Bone marrow (tissue), 2 donors: ENCODE data around the gene FILIP1.
A peak's percentile ranks its signal among the peaks of the same experiment; 100 is the strongest.

Experiments
- DNase-seq, 2 donors: peaks; one replicate each; lab custom pipeline; 2025; lab: John Stamatoyannopoulos, UW

The FILIP1 gene

DNA sequence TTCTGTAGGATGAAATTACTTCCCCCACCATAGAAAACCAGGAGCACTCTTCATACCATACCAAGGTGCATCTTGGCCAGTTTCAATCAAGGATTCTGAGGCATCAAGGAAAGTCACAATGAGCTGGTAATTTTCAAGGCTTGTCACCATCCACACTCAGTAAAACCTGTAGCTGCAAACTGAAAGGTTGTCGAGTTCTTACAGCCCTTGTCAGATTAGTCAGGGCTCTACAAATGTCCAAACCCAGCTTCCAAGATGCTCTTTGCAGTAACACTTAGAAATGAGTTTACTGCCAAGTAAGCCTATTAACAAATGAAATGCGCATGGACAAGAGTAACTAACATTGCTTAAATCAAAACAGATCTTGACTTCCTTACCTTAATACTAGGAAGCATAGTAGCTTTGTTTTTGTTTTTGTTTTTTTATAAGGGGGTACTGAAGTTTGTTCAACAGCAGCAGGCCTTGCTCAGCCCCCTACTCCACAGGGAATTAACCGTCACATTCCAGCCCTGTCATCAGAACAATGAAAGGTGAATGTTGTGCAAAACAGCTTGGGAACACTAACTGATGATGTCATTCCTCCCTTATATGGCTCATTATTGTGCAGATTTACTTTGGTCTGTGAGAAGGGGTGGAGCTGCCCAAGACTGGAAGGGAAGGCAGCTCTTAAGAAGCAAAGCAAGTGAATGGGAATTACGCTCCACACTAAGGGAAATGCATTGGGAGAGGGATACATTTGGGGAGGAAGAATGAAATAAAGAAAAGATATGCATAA is 159.1 kb downstream of the FILIP1 start:
- no peak for DNase-seq

- DNase-seq = no peak
These were observed 159.9 kb downstream of the FILIP1 start for GRCh38 chr6:75333676-75334200.

GRCh38 chr6:75331151-75331550 is 162.4 kb downstream of the FILIP1 start:
- DNase-seq = no peak

- DNase-seq = no peak
These were observed 163.9 kb downstream of the FILIP1 start for GRCh38 chr6:75329703-75330102.

DNA sequence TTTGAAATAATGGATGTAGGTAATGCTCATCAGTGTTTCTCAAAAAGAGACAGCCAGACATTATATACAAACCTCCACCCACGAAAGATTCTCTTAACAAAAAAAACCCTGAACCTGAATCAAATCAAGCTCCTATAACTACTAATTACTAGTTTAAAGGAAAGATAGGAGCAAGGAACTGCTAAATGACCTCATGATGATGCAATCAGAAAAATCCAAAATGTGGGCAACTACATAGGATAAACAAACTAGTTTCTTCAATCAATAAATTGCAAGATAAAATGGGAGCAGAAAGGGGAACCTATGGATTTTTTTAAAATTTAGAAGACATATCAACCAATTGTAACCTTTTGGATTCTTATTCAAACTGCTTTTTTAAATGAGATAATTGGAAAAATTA is 165.8 kb downstream of the FILIP1 start:
- no peak for DNase-seq

DNA sequence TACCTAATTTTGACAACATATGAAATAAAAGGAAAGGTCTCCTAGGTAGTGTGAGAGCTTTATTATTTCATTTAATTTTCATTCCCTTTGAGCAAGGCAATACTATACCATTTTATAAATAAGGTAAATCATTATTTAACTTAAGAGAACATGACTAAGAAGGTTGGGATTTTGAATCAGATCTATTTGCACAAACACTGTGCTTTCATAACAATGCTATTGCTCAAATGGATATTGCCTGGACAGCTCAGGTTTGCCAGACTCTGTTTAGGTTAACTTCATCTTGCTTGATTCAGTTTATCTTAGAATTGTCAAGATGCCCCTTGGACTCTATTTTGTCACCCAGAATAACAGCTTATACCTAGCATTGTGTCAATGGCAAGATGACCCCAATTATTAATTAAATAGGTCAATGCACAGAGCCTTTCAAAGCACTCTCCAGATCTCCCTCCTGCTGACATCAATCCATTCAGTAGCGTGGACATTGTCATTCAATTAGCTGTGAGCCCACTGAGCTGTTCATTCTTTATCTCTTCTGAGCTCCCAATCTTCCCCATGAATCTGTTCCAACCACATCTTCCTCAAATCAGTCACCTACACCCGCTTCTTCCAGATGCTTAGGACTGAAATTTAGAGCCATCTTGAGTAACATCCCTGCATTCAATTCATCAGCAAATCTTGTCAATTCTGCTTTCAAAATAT is 166.9 kb downstream of the FILIP1 start:
- DNase-seq = no peak

GRCh38 chr6:75318900-75319299 is 174.7 kb downstream of the FILIP1 start:
- no peak for DNase-seq

- DNase-seq = no peak
These were observed 175.9 kb downstream of the FILIP1 start for GRCh38 chr6:75317503-75318206.

DNA sequence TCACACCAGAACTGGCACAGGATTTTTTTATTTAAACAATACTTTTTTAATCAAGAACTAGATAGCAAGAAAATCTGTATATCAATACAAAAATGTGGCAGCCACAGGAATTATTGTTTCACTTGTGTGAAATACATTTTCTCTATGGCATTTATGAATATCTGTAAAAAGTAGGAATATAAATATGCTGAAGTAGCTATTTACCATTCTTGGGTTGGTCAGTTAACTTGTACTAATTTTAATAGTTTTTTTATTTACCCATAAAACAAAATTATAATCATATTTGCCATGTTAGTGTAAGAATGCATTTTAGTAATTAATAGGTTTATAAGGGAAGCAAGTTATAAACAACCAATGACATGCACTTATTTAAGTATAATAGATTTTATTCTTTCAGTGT is 177.6 kb downstream of the FILIP1 start:
- no peak for DNase-seq

GRCh38 chr6:75308250-75308988 is 185.2 kb downstream of the FILIP1 start:
- DNase-seq = no peak

DNA sequence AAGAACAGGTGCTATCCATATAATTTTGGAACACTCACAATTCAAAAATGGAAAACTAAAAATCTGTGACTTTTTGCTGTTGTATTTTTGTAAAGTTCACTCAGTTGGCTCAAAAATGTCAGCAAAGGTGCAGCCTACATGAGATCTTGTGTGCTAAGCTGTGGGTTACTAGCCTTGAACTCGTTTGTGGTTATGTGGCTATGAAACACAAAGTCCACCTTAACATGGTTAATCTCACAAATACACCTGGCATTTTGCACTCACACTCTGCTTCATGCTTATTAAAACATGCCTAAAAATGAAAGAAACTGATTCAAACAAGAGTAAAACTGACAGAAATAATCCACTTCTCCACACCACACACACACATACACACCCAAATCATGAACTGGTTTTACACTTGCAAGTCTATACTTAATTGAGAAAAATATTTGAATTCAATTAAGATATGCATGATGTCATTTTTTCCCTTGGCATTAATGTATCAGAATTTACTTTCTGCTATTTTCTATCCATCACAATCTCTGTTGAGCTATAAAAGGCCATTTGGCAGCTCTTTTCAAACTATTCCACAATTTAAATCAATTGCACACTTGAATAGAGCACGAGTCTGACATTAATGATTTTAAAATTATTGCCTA is 186.1 kb downstream of the FILIP1 start:
- DNase-seq = no peak

DNA sequence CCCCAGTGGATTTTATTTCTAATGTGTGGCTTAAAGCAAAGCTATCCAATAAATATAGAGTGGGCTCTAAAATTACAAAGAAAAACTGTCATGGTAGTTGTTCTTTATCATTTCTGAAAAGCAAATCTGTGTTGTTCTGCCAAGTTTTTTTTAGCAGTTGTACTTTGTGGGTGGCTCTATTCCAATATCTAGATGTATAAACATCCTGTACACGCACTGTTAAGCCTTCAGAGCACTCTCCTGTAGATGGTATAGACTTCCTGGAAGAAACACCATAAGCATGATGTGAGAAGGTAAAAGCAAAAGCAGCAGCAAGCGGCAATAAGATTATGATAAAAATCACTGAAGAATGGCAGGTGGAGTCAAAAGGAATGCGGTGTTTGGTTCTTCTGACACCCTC is 187.5 kb downstream of the FILIP1 start:
- DNase-seq = no peak

GRCh38 chr6:75305573-75305972 is 188.0 kb downstream of the FILIP1 start:
- no peak for DNase-seq

DNA sequence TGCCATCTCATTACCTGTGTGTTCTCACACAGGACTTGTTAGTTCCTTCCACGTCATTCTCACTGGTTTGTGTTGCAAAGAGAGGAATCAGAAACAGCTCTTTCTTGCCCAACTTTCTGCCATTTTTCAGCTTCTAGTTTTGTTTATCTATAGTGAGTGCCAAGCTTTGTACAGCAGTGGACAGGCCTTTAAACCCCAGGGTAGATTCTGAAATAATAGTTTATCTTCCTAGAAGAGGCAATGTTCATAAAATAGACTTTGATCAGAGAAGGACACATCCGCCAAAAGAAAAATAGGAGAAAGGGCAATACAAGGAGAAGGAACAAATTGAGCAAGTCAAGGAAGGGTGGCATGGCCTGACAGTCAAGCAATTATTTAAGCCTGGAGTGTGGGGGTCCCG is 191.3 kb downstream of the FILIP1 start:
- DNase-seq = no peak

- no peak for DNase-seq
These were observed 192.1 kb downstream of the FILIP1 start for GRCh38 chr6:75301537-75301936.

- no peak for DNase-seq
These were observed 192.5 kb downstream of the FILIP1 start for GRCh38 chr6:75301088-75301487.

- DNase-seq = no peak
These were observed 193.1 kb downstream of the FILIP1 start for GRCh38 chr6:75300531-75300855.

- DNase-seq = no peak
These were observed 193.6 kb downstream of the FILIP1 start for GRCh38 chr6:75299801-75300530.

DNA sequence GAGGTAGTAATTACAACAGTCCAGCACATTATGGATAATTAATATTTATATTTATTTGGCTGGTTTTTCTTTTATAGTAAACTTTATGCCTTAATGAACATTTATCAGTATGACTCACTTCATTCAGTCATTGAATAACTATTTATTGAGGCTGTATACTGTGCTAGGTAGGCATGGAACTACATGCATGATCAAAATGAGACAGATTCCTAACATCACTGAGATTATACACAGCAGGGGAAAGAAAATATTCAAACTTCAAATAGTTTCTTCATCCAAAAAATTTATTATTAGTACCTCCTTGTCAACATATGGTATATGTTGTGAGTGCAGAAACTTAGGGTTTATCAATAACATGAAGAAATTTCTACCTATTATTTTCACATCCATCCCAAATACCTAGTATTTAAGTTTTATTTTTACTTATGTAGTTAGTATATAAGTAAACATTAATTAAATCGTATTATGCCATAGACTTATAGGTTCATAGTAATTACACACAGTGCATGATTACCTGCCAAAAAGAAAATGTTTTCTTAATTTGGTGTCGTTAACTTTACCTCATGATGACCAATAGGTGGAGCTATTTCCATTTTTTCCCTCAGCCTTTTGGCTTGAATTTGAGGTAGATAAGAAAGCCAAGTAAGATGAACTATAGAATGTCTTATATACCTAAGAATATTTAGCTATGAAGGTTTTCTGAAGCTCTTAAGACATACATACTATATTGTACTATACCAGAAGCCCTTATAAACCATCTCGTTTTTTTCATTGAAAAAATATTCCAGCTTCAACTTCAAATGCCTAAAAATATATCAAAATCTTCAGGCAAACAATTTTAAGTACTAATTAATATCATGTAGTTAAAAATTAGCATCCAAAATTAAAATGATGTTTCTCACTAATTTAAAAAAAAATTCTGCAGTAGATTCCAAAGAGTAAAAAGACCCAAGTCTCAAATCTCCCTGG is 196.5 kb downstream of the FILIP1 start:
- DNase-seq = peak in 1 of 2 donors; percentile 14

DNA sequence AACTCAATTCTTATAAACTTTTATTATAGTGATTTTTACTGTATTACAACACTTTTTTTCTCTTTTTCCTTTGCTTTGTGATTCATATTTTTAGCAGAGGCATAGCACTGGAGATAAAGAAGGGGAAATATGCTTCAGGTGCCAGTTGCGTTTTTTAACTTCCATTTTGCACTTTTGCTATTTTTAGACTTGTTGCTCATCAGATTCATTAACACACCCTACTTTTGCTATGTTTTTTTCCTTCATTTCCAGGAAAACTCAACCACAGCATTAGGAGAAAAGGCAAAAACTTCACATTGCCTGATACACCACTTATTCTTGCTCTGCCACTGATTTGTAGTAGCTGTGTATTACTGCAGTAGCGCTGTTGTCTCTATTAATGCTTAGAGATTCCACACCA is 201.0 kb downstream of the FILIP1 start:
- DNase-seq = no peak
